PC-3 (cell line): Measurements from ENCODE around the gene ILF2.

ENCODE experiments used
- CTCF ChIP-seq: fragments of 300-600 bp; sonication (generic); conservative IDR thresholded peaks from 2 replicates; pipeline ENCODE4 v1.5.1; 2017; ENCODE audit warnings: antibody characterized with exemption, low read depth, mild to moderate bottlenecking, low read length
- EZH2 ChIP-seq: fragments of 300-600 bp; sonication (generic); IDR thresholded peaks from one replicate; pipeline ENCODE4 v1.6.1; 2017; ENCODE audit warnings: antibody characterized with exemption, mild to moderate bottlenecking, low read length; ENCODE audit not compliant: unreplicated experiment
- EZH2phosphoT487 ChIP-seq: fragments of 300-600 bp; sonication (generic); IDR thresholded peaks from 2 replicates; pipeline ENCODE4 v1.6.1; 2018; ENCODE audit warnings: mild to moderate bottlenecking, antibody characterized with exemption, low read length, borderline replicate concordance

- TF ChIP-seq CTCF (no peak), EZH2 (no peak), EZH2phosphoT487 (no peak)
Observed at GRCh38 chr1:153616917-153617311, 53.9 kb downstream of the ILF2 start.
